GM23338 (cell line): Measurements from ENCODE around the gene TRIM34. TPM values are rescaled to one million over a fixed set of nuclear protein-coding genes. Genes with fewer than 3 reads are reported as not detected.

ENCODE experiments used
- ATAC-seq: fragments of 200-7000 bp; cut with Tn5 transposase; 3 replicates; pipeline ENCODE4 v1.9.1; 2020
- DNase-seq: peaks from one replicate; pipeline ENCODE4 v3.0.0-alpha.2; 2015; ENCODE audit warnings: low spot score
- H2AFZ ChIP-seq: fragments of 200-600 bp; sonication (generic); 2 replicates; pipeline ENCODE4 v1.8.0; 2016; ENCODE audit warnings: antibody characterized with exemption, mild to moderate bottlenecking, moderate library complexity
- H3F3A ChIP-seq: fragments of 200-600 bp; sonication (generic); replicated peaks from 2 replicates; pipeline ENCODE4 v1.8.0; 2017; ENCODE audit warnings: antibody characterized with exemption, mixed run types, low read depth
- H3K27ac ChIP-seq: fragments of 200-600 bp; sonication (generic); 2 replicates; pipeline ENCODE4 v1.6.1; 2016; ENCODE audit warnings: low read depth
- H3K27me3 ChIP-seq: fragments of 200-600 bp; sonication (generic); 2 replicates; pipeline ENCODE4 v1.8.0; 2016; ENCODE audit warnings: mild to moderate bottlenecking, mixed run types, moderate library complexity; ENCODE audit not compliant: insufficient read depth
- H3K36me3 ChIP-seq: fragments of 200-600 bp; sonication (generic); 2 replicates; pipeline ENCODE4 v1.8.0; 2016; ENCODE audit warnings: mild to moderate bottlenecking; ENCODE audit not compliant: insufficient read depth
- H3K4me1 ChIP-seq: fragments of 200-600 bp; sonication (generic); 2 replicates; pipeline ENCODE4 v1.8.0; 2016; ENCODE audit warnings: mild to moderate bottlenecking, moderate library complexity; ENCODE audit not compliant: insufficient read depth
- H3K4me2 ChIP-seq: fragments of 200-600 bp; sonication (generic); 2 replicates; pipeline ENCODE4 v1.7.1; 2017; ENCODE audit warnings: mixed run types
- H3K4me3 ChIP-seq: fragments of 200-600 bp; sonication (generic); 2 replicates; pipeline ENCODE4 v1.6.1; 2016; ENCODE audit warnings: mixed run types
- H3K79me2 ChIP-seq: fragments of 200-600 bp; sonication (generic); replicated peaks from 2 replicates; pipeline ENCODE4 v1.8.0; 2017; ENCODE audit warnings: mild to moderate bottlenecking; ENCODE audit not compliant: insufficient read depth
- H3K9me2 ChIP-seq: fragments of 200-600 bp; sonication (generic); 2 replicates; pipeline ENCODE4 v1.8.0; 2017; ENCODE audit not compliant: insufficient read depth
- H4K20me1 ChIP-seq: fragments of 200-600 bp; sonication (generic); replicated peaks from 2 replicates; pipeline ENCODE4 v1.8.0; 2017; ENCODE audit warnings: mild to moderate bottlenecking; ENCODE audit not compliant: insufficient read depth
- H3K27ac Mint-ChIP-seq: 2 replicates; pipeline ENCODE4 v1.8.0; 2020; ENCODE audit warnings: inconsistent platforms, mild to moderate bottlenecking, moderate library complexity, mixed read lengths
- H3K27me3 Mint-ChIP-seq: 3 replicates; pipeline ENCODE4 v1.8.0; 2022; ENCODE audit warnings: low read depth, mild to moderate bottlenecking, moderate library complexity, mixed read lengths, inconsistent platforms; ENCODE audit not compliant: insufficient read depth, poor library complexity
- H3K36me3 Mint-ChIP-seq: 3 replicates; pipeline ENCODE4 v1.8.0; 2021; ENCODE audit warnings: low read depth, mild to moderate bottlenecking, inconsistent platforms, moderate library complexity, mixed read lengths
- H3K4me1 Mint-ChIP-seq: 3 replicates; pipeline ENCODE4 v1.8.0; 2020; ENCODE audit warnings: mild to moderate bottlenecking, inconsistent platforms, mixed read lengths
- H3K4me3 Mint-ChIP-seq: 3 replicates; pipeline ENCODE4 v1.8.0; 2021; ENCODE audit warnings: moderate library complexity, mild to moderate bottlenecking, inconsistent platforms, mixed read lengths
- H3K9me3 Mint-ChIP-seq: 3 replicates; pipeline ENCODE4 v1.8.0; 2020; ENCODE audit warnings: moderate library complexity, mild to moderate bottlenecking, inconsistent platforms, mixed read lengths
- CREB1 ChIP-seq: fragments of 250-450 bp; sonication (Bioruptor Pico); IDR thresholded peaks from 2 replicates; pipeline ENCODE4 v1.5.0; 2020; ENCODE audit warnings: low read depth, mild to moderate bottlenecking, moderate library complexity
- ETS1 ChIP-seq: IDR thresholded peaks from 2 replicates; pipeline ENCODE4 v1.6.1; 2016; ENCODE audit warnings: antibody characterized with exemption
- EZH2phosphoT487 ChIP-seq: fragments of 200-600 bp; sonication (generic); IDR thresholded peaks from one replicate; pipeline ENCODE4 v1.8.1; 2018; ENCODE audit warnings: antibody characterized with exemption; ENCODE audit not compliant: unreplicated experiment
- JUNB ChIP-seq: IDR thresholded peaks from one replicate; pipeline ENCODE4 v1.6.1; 2016; ENCODE audit warnings: antibody characterized with exemption; ENCODE audit not compliant: unreplicated experiment
- NANOG ChIP-seq: IDR thresholded peaks from 2 replicates; pipeline ENCODE4 v1.6.1; 2016; ENCODE audit warnings: antibody characterized with exemption, borderline replicate concordance
- POLR2AphosphoS5 ChIP-seq: IDR thresholded peaks from 2 replicates; pipeline ENCODE4 v1.6.1; 2016; ENCODE audit warnings: antibody characterized with exemption, low read depth
- STAT1 ChIP-seq: IDR thresholded peaks from one replicate; pipeline ENCODE4 v1.6.1; 2016; ENCODE audit warnings: antibody characterized with exemption; ENCODE audit not compliant: unreplicated experiment
- ZNF331 ChIP-seq: fragments of 250-450 bp; sonication (Bioruptor Pico); IDR thresholded peaks from 2 replicates; pipeline ENCODE4 v1.5.0; 2020; ENCODE audit warnings: low read depth, mild to moderate bottlenecking, moderate library complexity
- polyA plus RNA-seq: library from polyadenylated mRNA; unstranded; fragments of >200 nt; fragmentation: Nextera tagmentation; extraction: Ambion mirVana; gene quantifications from 2 replicates; pipeline ENCODE4 v1.2.1, GENCODE V29; 2016
- total RNA-seq: library from RNA; depleted of rRNA; stranded (reverse); fragments of >200 nt; shearing (Covaris generic); gene quantifications from 2 replicates; pipeline ENCODE4 v1.2.3, GENCODE V29; 2014
- TF ChIP-seq, protein P1 (sequence below), 2 experiments: fragments of 200-600 bp in 1 of 2; sonication (generic) in 1 of 2; conservative IDR thresholded peaks; 2 replicates each; pipeline versions ENCODE4 v1.5.1 to v1.6.1; 2016 to 2017; ENCODE audit warnings: antibody characterized with exemption in 2 of 2, low read depth in 2 of 2, mild to moderate bottlenecking in 2 of 2, moderate library complexity in 1 of 2

Gene TRIM34
- total and polyA plus RNA-seq, 2 experiments from 2014 or later = 1.9 to 2.6 TPM

DNA sequence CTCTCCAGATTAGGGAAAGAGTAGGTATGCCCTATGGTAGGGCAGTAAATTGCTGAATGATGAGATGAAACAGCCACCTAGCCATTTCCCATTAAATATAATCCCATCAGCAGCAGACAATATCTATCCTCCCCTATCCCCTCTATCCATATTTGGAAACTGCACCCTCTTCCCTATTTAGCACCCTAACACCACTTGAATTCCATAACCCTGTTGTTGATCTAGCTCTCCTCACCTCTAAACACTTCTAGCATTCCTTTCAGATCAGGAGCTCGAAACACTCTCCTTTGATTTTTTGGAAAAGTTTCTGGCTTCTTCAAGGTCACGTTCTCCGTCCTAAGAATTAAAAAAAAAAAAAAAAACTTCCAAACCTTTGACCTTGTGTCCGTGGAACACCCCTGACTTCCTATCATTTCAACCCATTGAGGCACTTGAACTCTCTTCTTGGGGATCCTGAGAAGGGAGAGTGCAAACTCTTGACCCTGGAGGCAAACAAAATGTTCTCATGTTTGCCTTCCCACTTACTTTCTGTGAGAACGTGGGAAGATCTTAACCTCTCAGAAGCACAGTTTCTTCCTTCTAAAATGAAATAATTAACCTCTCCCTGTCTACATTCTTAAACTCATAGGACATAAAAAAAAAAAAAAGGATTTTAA, 41.1 kb downstream of the TRIM34 start:
- Histone ChIP-seq H3K79me2 (no peaks in the 10 kb centered on the region), H3K9me2 (no peaks in the 10 kb centered on the region), H4K20me1 (peaks cover 3% of the 10 kb centered on the region; the same call in 1 of the 2 replicates), H3K36me3 (peaks cover 7% of the 10 kb centered on the region; the same call in 1 of the 2 replicates), H3K27me3 (no peaks in the 10 kb centered on the region), H3F3A (no peaks in the 10 kb centered on the region), H3K4me2 (no peak overlapping the region), H2AFZ (no peak overlapping the region), H3K27ac (no peak overlapping the region), H3K4me3 (no peak overlapping the region), H3K4me1 (no peaks in the 10 kb centered on the region)
- TF ChIP-seq ETS1 (no peak), CREB1 (no peak), JUNB (no peak), EZH2phosphoT487 (no peak), POLR2AphosphoS5 (no peak), NANOG (no peak)
- TF ChIP-seq, protein P1, sequence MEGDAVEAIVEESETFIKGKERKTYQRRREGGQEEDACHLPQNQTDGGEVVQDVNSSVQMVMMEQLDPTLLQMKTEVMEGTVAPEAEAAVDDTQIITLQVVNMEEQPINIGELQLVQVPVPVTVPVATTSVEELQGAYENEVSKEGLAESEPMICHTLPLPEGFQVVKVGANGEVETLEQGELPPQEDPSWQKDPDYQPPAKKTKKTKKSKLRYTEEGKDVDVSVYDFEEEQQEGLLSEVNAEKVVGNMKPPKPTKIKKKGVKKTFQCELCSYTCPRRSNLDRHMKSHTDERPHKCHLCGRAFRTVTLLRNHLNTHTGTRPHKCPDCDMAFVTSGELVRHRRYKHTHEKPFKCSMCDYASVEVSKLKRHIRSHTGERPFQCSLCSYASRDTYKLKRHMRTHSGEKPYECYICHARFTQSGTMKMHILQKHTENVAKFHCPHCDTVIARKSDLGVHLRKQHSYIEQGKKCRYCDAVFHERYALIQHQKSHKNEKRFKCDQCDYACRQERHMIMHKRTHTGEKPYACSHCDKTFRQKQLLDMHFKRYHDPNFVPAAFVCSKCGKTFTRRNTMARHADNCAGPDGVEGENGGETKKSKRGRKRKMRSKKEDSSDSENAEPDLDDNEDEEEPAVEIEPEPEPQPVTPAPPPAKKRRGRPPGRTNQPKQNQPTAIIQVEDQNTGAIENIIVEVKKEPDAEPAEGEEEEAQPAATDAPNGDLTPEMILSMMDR (conservative IDR thresholded peaks at IDR 0.05; ENCODE audit: low read depth in 2 of 2) = no peak
- Mint-ChIP-seq H3K9me3 (no peaks in the 10 kb centered on the region), H3K4me3 (no peak overlapping the region), H3K27ac (no peak overlapping the region), H3K36me3 (peaks cover 18% of the 10 kb centered on the region; the same call in 2 of the 3 replicates), H3K4me1 (no peaks in the 10 kb centered on the region), H3K27me3 (no peaks in the 10 kb centered on the region)
- no peak for DNase-seq
- ATAC-seq = no peak

GRCh38 chr11:5666402-5666793, 41.6 kb downstream of the TRIM34 start:
- Histone ChIP-seq H3K4me1 (no peaks in the 10 kb centered on the region), H4K20me1 (peaks cover 3% of the 10 kb centered on the region; the same call in 1 of the 2 replicates), H3K36me3 (peaks cover 7% of the 10 kb centered on the region; the same call in 1 of the 2 replicates), H3K4me2 (no peak overlapping the region), H3K79me2 (no peaks in the 10 kb centered on the region), H3K9me2 (no peaks in the 10 kb centered on the region), H3F3A (no peaks in the 10 kb centered on the region), H3K27me3 (no peaks in the 10 kb centered on the region), H3K27ac (no peak overlapping the region), H2AFZ (no peak overlapping the region), H3K4me3 (no peak overlapping the region)
- Mint-ChIP-seq H3K27ac (no peak overlapping the region), H3K36me3 (peaks cover 18% of the 10 kb centered on the region; the same call in 2 of the 3 replicates), H3K27me3 (no peaks in the 10 kb centered on the region), H3K9me3 (no peaks in the 10 kb centered on the region), H3K4me1 (no peaks in the 10 kb centered on the region), H3K4me3 (no peak overlapping the region)
- TF ChIP-seq ZNF331 (CRISPR knock-in tag) (no peak), STAT1 (no peak)
- ATAC-seq (no peak), DNase-seq (no peak)
